AG04449 (cell line): ENCODE data around the gene HERC2.
A peak's percentile ranks its signal among the peaks of the same experiment; 100 is the strongest.

ENCODE experiments used
- CTCF ChIA-PET: fragments of 350-600 bp; formaldehyde crosslinking; extraction: SDS; loops from one replicate; lab custom pipeline; 2021; ENCODE audit warnings: antibody characterized with exemption; lab: Yijun Ruan, JAX
- POLR2A ChIA-PET: fragments of 400-600, 350-600 bp; formaldehyde crosslinking; extraction: SDS; loops from one replicate; lab custom pipeline; 2020; ENCODE audit warnings: antibody characterized with exemption, inconsistent platforms; lab: Yijun Ruan, JAX
- DNase-seq: peaks from one replicate; pipeline ENCODE4 v3.0.0-alpha.2; 2010; ENCODE audit warnings: low read depth, low spot score
- H3K4me3 ChIP-seq: 2 replicates; pipeline ENCODE4 v1.5.1; 2011; ENCODE audit warnings: low read depth, mild to moderate bottlenecking, control low read depth, low read length
- TF ChIP-seq, protein P1 (sequence below): IDR thresholded peaks from one replicate; pipeline ENCODE4 v1.5.1; 2011; ENCODE audit warnings: mild to moderate bottlenecking, moderate library complexity, low read length, control low read depth, inconsistent platforms; ENCODE audit not compliant: insufficient read depth; ENCODE audit errors: missing control alignments

Gene HERC2

DNA sequence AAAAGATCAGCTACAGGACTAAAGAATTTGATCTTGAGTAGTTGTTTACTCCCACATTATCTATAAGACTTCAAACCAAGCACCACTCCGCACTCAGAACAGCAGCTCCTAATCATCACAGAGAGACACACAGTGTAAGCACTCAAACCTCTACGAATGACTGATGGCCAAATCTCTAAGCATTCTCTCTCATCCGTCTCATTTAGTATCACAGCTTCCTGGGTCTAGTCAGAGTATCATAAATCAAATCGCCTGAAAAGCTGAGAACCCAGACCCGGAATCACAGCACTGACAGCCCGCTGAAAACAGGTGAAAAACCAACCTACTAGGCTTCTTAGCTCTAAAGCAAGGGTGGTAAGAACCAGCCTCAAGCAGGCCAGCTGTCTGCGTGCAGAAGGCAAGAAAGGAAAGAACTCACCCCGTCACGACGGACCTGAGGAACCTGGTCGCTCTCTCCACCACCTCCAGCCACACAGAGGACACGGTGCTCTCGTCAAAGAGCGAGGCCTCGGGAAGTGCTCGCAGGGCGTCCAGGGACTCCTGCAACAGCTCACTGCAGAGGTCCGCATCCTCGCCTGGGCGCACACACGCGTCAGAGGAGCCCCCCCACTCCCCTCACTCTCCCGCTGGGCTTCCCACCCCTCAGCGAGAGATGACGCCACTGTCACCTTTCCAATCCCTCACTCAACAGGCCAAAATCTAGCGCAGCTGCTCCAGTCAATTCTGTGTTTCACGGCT lies 47.9 kb downstream of the HERC2 start:
- no peak overlapping the region for H3K4me3 ChIP-seq
- POLR2A ChIA-PET = no interaction called here
- TF ChIP-seq, protein P1, sequence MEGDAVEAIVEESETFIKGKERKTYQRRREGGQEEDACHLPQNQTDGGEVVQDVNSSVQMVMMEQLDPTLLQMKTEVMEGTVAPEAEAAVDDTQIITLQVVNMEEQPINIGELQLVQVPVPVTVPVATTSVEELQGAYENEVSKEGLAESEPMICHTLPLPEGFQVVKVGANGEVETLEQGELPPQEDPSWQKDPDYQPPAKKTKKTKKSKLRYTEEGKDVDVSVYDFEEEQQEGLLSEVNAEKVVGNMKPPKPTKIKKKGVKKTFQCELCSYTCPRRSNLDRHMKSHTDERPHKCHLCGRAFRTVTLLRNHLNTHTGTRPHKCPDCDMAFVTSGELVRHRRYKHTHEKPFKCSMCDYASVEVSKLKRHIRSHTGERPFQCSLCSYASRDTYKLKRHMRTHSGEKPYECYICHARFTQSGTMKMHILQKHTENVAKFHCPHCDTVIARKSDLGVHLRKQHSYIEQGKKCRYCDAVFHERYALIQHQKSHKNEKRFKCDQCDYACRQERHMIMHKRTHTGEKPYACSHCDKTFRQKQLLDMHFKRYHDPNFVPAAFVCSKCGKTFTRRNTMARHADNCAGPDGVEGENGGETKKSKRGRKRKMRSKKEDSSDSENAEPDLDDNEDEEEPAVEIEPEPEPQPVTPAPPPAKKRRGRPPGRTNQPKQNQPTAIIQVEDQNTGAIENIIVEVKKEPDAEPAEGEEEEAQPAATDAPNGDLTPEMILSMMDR = no peak
- CTCF ChIA-PET = interaction anchor here (1.6 kb wide), 1 partner anchor 148 kb away, joined by 4 read pairs; no protein-coding TSS in a partner anchor
- DNase-seq = no peak

DNA sequence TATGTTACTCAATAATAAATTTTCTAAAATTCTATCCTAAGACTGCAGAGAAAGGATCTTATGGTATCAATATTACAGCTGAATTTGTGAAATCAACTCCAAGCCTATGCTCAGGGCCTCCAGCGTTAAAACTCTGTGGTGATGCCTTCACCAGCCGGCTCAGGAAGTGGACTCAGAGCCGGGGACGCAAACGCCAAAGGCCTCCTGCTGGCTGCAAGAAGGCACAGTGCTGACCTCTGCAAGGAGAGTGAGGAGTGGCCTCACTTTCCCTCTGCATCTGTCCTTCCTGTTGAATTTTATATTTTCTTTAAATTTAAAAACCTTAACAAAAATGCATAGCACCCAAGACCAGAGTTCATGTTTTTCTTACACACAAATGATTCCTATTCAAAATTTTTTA lies 48.5 kb downstream of the HERC2 start:
- POLR2A ChIA-PET = no interaction called here
- CTCF ChIA-PET = interaction anchor here (1.6 kb wide), 1 partner anchor 148 kb away, joined by 4 read pairs; no protein-coding TSS in a partner anchor
- TF ChIP-seq, protein P1 = peak; percentile 7
- no peak for DNase-seq
- H3K4me3 ChIP-seq = no peak overlapping the region

DNA sequence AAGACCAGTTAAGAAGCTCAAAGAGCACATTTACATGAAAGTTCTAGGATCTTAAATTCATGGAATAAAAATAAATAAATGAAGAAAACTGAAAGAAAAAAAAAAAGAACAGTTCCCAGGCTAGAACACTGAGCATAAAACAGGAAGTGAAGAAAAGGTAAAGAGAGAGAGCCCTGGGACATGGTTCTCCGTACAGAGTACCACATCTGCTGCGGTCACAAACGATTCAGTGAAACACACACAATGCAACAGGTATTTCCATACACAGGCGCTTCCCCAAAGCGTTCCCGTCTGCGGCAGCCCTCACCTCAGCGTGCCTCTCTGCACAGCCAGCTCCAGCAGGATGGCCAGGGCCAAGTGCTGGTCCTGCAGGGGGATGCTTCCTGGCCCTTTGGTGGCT lies 49.4 kb downstream of the HERC2 start:
- ChIA-PET CTCF (interaction anchor here (0.6 to 1.6 kb wide), 2 partner anchors 13 to 147 kb away, joined by 3 to 4 read pairs; no protein-coding TSS in a partner anchor), POLR2A (no interaction called here)

DNA sequence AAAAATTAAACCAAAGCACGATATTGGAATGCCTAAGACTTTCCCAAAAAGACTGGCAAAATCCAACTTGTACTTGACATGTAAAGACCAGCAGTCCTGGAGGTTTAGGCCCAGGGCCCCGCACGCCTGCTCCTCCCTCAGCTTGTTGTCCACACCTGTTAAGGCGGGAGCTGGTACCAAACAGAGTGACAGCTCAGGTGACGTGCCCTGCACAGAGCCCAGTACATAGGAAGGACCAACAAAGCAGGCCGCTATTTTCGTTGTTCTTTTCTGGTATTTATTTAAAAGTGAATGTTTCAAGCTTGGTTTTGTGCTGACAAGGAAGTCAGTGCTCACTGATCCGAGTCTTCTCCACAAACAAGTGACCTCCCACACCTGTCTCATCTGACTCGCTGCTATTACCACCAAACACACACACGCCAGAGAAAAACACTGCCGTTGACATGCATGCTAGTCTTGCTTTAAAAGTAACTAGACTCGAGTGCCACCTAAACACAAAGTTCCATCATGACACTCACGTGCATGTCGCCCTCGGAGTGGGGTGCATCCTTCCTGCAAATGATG lies 50.2 kb downstream of the HERC2 start:
- TF ChIP-seq, protein P1 = no peak
- POLR2A ChIA-PET = no interaction called here
- CTCF ChIA-PET = interaction anchor here (1.1 kb wide), 1 partner anchor 9 kb away, joined by 4 read pairs; no protein-coding TSS in a partner anchor

More for the DNA sequence above, 49.4 kb downstream of the HERC2 start:
- DNase-seq = no peak
- TF ChIP-seq, protein P1 = no peak
- H3K4me3 ChIP-seq = no peak overlapping the region

DNA sequence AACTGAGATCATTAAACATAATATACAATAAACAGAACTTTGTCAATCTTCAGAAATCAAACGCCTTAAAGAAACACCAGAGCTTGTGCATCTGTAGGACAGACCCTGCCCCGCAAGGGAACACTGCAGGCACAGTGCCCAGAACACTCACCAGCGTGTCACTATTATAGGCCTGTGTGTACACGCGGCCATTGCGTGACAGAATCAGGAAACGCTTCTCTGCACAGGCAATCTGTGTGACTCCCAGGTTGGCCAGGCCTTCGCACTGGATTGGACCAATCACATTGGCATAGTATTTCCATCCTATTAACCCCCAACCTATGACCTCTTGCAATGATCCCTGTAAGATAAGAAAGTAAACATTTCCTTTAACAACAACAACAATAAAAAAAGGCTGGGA lies 52.9 kb downstream of the HERC2 start:
- no peak overlapping the region for H3K4me3 ChIP-seq
- ChIA-PET POLR2A (no interaction called here), CTCF (no interaction called here)
- TF ChIP-seq, protein P1 = no peak
- no peak for DNase-seq

More for the DNA sequence above, 50.2 kb downstream of the HERC2 start:
- no peak for DNase-seq
- no peak overlapping the region for H3K4me3 ChIP-seq

DNA sequence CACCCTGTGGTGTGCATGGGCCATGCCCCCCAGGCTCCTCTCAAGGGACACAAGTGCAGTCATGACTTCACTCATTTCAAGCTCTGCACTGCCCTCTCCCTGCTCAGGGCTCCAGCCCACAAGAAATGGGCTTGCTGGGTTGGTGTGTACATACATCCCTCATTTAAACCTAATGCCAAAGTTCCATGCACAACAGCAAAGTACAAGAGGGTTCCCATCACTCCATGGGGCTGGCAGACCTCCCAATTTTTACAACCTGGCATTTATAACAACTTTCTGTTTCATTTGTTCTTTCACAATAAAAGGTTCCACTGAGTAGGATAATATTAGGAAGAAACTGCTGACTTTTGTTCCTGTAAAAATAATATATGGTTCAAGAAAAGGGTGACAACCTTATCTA lies 54.3 kb downstream of the HERC2 start:
- H3K4me3 ChIP-seq = no peak overlapping the region
- TF ChIP-seq, protein P1 = no peak
- ChIA-PET CTCF (no interaction called here), POLR2A (no interaction called here)
- no peak for DNase-seq
